Stimulated activated naive CD4-positive, alpha-beta T cell treated with Interleukin-2 at 50 U/mL for 16 hours (primary cell): ENCODE measurements around the gene URB1.

ENCODE experiments used
- DNase-seq: peaks from one replicate; lab custom pipeline; 2025; lab: John Stamatoyannopoulos, UW

Gene URB1

GRCh38 chr21:32346951-32347350 is 45.9 kb downstream of the URB1 start:
- DNase-seq = no peak

- DNase-seq = no peak
Observed at GRCh38 chr21:32340863-32341848, 51.7 kb downstream of the URB1 start.

- no peak for DNase-seq
Observed at GRCh38 chr21:32338209-32338921, 54.4 kb downstream of the URB1 start.

GRCh38 chr21:32337206-32337605 is 55.6 kb downstream of the URB1 start:
- no peak for DNase-seq

GRCh38 chr21:32336711-32337110 is 56.1 kb downstream of the URB1 start:
- no peak for DNase-seq

GRCh38 chr21:32335601-32336575 is 56.9 kb downstream of the URB1 start:
- DNase-seq = no peak

GRCh38 chr21:32334980-32335531 is 57.8 kb downstream of the URB1 start:
- DNase-seq = no peak

GRCh38 chr21:32333953-32334673 is 58.7 kb downstream of the URB1 start:
- DNase-seq = no peak

GRCh38 chr21:32332463-32332951 is 60.3 kb downstream of the URB1 start:
- no peak for DNase-seq

- DNase-seq = no peak
Observed at GRCh38 chr21:32331444-32332305, 61.1 kb downstream of the URB1 start.

GRCh38 chr21:32330784-32331311 is 62.0 kb downstream of the URB1 start:
- no peak for DNase-seq

- DNase-seq = no peak
Observed at GRCh38 chr21:32329776-32330175, 63.0 kb downstream of the URB1 start.

- no peak for DNase-seq
Observed at GRCh38 chr21:32329331-32329730, 63.5 kb downstream of the URB1 start.

- no peak for DNase-seq
Observed at GRCh38 chr21:32328595-32328994, 64.2 kb downstream of the URB1 start.

GRCh38 chr21:32325706-32326105 is 67.1 kb downstream of the URB1 start:
- DNase-seq = no peak

GRCh38 chr21:32322676-32323075 is 70.1 kb downstream of the URB1 start:
- DNase-seq = no peak

- DNase-seq = no peak
Observed at GRCh38 chr21:32322103-32322502, 70.7 kb downstream of the URB1 start.

GRCh38 chr21:32321480-32321879 is 71.3 kb downstream of the URB1 start:
- no peak for DNase-seq

- no peak for DNase-seq
Observed at GRCh38 chr21:32320726-32321125, 72.1 kb downstream of the URB1 start.
